Retinal pigment epithelial cell (primary cell): ENCODE results near the gene ID1.
A peak's percentile ranks its signal among the peaks of the same experiment; 100 is the strongest.

Experiments used
- DNase-seq: peaks from one replicate; pipeline ENCODE4 v3.0.0-alpha.2; 2010; ENCODE audit warnings: low read depth
- H3K4me3 ChIP-seq: 2 replicates; pipeline ENCODE4 v1.5.1; 2011; ENCODE audit warnings: mild to moderate bottlenecking, low read length, control low read depth, moderate library complexity
- CTCF ChIP-seq: conservative IDR thresholded peaks from 2 replicates; pipeline ENCODE4 v1.5.1; 2011; ENCODE audit warnings: low read depth, low read length, control low read depth, inconsistent platforms

The ID1 gene

GRCh38 chr20:31581391-31581790, 23.7 kb upstream of the ID1 start:
- no peak for DNase-seq
- no peak overlapping the region for H3K4me3 ChIP-seq
- no peak for TF ChIP-seq CTCF

- peak overlapping the region; percentile 48 for H3K4me3 ChIP-seq
- DNase-seq: no peak
- no peak for TF ChIP-seq CTCF
Observed at GRCh38 chr20:31587545-31588389, 17.3 kb upstream of the ID1 start.

- no peak overlapping the region for H3K4me3 ChIP-seq
- TF ChIP-seq CTCF: no peak
- DNase-seq: no peak
Observed at GRCh38 chr20:31590717-31591225, 14.3 kb upstream of the ID1 start.

- no peak for DNase-seq
- TF ChIP-seq CTCF: peak; percentile 17
- H3K4me3 ChIP-seq: no peak overlapping the region
Observed at GRCh38 chr20:31593221-31594001, 11.7 kb upstream of the ID1 start.

- H3K4me3 ChIP-seq: no peak overlapping the region
- DNase-seq: no peak
- no peak for TF ChIP-seq CTCF
Observed at GRCh38 chr20:31594002-31594557, 11.0 kb upstream of the ID1 start.

GRCh38 chr20:31594558-31595379, 10.3 kb upstream of the ID1 start:
- DNase-seq: no peak
- no peak for TF ChIP-seq CTCF
- no peak overlapping the region for H3K4me3 ChIP-seq
